K562 (cell line): Measurements from ENCODE around the gene SPTLC1. TPM values are rescaled to one million over a fixed set of nuclear protein-coding genes. Genes with fewer than 3 reads are reported as not detected.

Source experiments
- ARID2 ChIP-seq: fragments of 450-650 bp; IDR thresholded peaks from 2 replicates; pipeline ENCODE4 v1.6.1; 2017; ENCODE audit warnings: antibody characterized with exemption, mild to moderate bottlenecking
- ATF7 ChIP-seq: fragments of 450-650 bp; IDR thresholded peaks from 2 replicates; pipeline ENCODE4 v1.7.1; 2014; ENCODE audit warnings: mild to moderate bottlenecking, moderate library complexity
- E2F1 ChIP-seq: sonication (generic); formaldehyde crosslinking; IDR thresholded peaks from 2 replicates; pipeline ENCODE4 v1.8.1; 2023; ENCODE audit warnings: mild to moderate bottlenecking, missing genetic modification reagents, moderate library complexity
- EP400 ChIP-seq: fragments of 450-650 bp; IDR thresholded peaks from 2 replicates; pipeline ENCODE4 v1.6.1; 2017; ENCODE audit warnings: antibody characterized with exemption, mild to moderate bottlenecking, moderate library complexity
- ESRRA ChIP-seq: fragments of 450-650 bp; IDR thresholded peaks from 2 replicates; pipeline ENCODE4 v1.6.1; 2014; ENCODE audit warnings: low read depth, mild to moderate bottlenecking, moderate library complexity, borderline replicate concordance
- FOXP4 ChIP-seq: sonication (generic); formaldehyde crosslinking; IDR thresholded peaks from 2 replicates; pipeline ENCODE4 v1.8.0; 2022; ENCODE audit warnings: mild to moderate bottlenecking, missing genetic modification reagents, borderline replicate concordance
- GTF3C2 ChIP-seq: IDR thresholded peaks from 3 replicates; pipeline ENCODE4 v1.6.1; 2011; ENCODE audit warnings: borderline replicate concordance, mild to moderate bottlenecking, moderate library complexity; ENCODE audit not compliant: insufficient read length; ENCODE audit errors: extremely low read depth
- HSF4 ChIP-seq: fragments of 250-450 bp; sonication (Bioruptor Pico); IDR thresholded peaks from 2 replicates; pipeline ENCODE4 v2.1.2; 2022; ENCODE audit warnings: mild to moderate bottlenecking, moderate library complexity, borderline replicate concordance
- KAT2B ChIP-seq: IDR thresholded peaks from one replicate; pipeline ENCODE4 v1.6.1; 2012; ENCODE audit warnings: low read depth, mild to moderate bottlenecking, control low read depth, inconsistent platforms, low read length, moderate library complexity
- KDM5B ChIP-seq: fragments of 200-600 bp; sonication (generic); IDR thresholded peaks from 2 replicates; pipeline ENCODE4 v1.6.1; 2012; ENCODE audit warnings: low read depth, mild to moderate bottlenecking, moderate library complexity, low read length, control low read depth, inconsistent platforms; ENCODE audit not compliant: insufficient replicate concordance
- KLF6 ChIP-seq: fragments of 250-450 bp; sonication (Bioruptor Pico); IDR thresholded peaks from 2 replicates; pipeline ENCODE4 v1.4.0; 2020; ENCODE audit warnings: mild to moderate bottlenecking, moderate library complexity, borderline replicate concordance
- MBD2 ChIP-seq: sonication (generic); IDR thresholded peaks from 2 replicates; pipeline ENCODE4 v1.6.1; 2016; ENCODE audit warnings: low read depth, borderline replicate concordance
- NFE2 ChIP-seq: IDR thresholded peaks from 2 replicates; pipeline ENCODE4 v1.6.1; 2014; ENCODE audit warnings: antibody characterized with exemption, low read depth
- NR4A1 ChIP-seq, 2 experiments: fragments of 250-450 bp in 1 of 2; fragments of 450-650 bp in 1 of 2; sonication (Bioruptor Pico) in 1 of 2; IDR thresholded peaks; 2 replicates each; pipeline versions ENCODE4 v1.4.0 to v1.6.1; 2016 to 2020; ENCODE audit warnings: mild to moderate bottlenecking in 2 of 2, missing compliant biosample characterization in 1 of 2, missing genetic modification characterization in 1 of 2, moderate library complexity in 1 of 2
- PHF20 ChIP-seq: fragments of 450-650 bp; IDR thresholded peaks from 2 replicates; pipeline ENCODE4 v1.6.1; 2018; ENCODE audit not compliant: partially characterized antibody
- POU5F1 ChIP-seq: fragments of 150-350 bp; IDR thresholded peaks from 2 replicates; pipeline ENCODE4 v1.6.1; 2014; ENCODE audit warnings: borderline replicate concordance, low read length, low read depth, mild to moderate bottlenecking; ENCODE audit not compliant: partially characterized antibody
- STAT5A ChIP-seq: IDR thresholded peaks from 2 replicates; pipeline ENCODE4 v1.6.1; 2012; ENCODE audit warnings: low read length, inconsistent platforms, borderline replicate concordance
- TAF9B ChIP-seq: fragments of 450-650 bp; IDR thresholded peaks from 2 replicates; pipeline ENCODE4 v1.6.1; 2018; ENCODE audit warnings: mild to moderate bottlenecking; ENCODE audit not compliant: partially characterized antibody
- TCF15 ChIP-seq: fragments of 250-450 bp; sonication (Bioruptor Pico); IDR thresholded peaks from 2 replicates; pipeline ENCODE4 v1.8.0; 2022; ENCODE audit warnings: moderate library complexity, mild to moderate bottlenecking, inconsistent platforms
- U2AF2 ChIP-seq: fragments of 200-400 bp; formaldehyde crosslinking; optimal IDR thresholded peaks from 2 replicates; pipeline ENCODE3; 2017; ENCODE audit warnings: low read depth, mild to moderate bottlenecking, low read length
- ZNF780A ChIP-seq: fragments of 250-450 bp; sonication (Bioruptor Pico); IDR thresholded peaks from 2 replicates; pipeline ENCODE4 v1.5.0; 2021; ENCODE audit warnings: mild to moderate bottlenecking
- polyA plus RNA-seq, 8 experiments: library from polyadenylated mRNA; depleted of rRNA in 4 of 8; stranded (reverse) in 5 of 8; unstranded in 3 of 8; fragments of >200 nt; fragmentation: Nextera tagmentation in 2 of 8; fragmentation: Illumina TruSeq in 1 of 8; extraction: Ambion mirVana in 2 of 8; extraction: Trizol in 1 of 8; gene quantifications; 2 replicates each; pipeline versions ENCODE4 v1.2.1 to v1.2.3, GENCODE V29; 2011 to 2014; ENCODE audit warnings: inconsistent platforms in 1 of 8, missing spikeins in 1 of 8
- total RNA-seq, 7 experiments: library from RNA; depleted of rRNA in 6 of 7; stranded (reverse); fragments of >200 nt in 6 of 7; fragmentation: Illumina TruSeq in 2 of 7; extraction: Trizol in 2 of 7; gene quantifications; 2 replicates each; pipeline versions ENCODE4 v1.2.1 to v1.2.3, GENCODE V29; 2011 to 2021; ENCODE audit warnings: low replicate concordance in 1 of 7

SPTLC1 gene
- total and polyA plus RNA-seq, 9 of the 15 experiments (the other 6 are each of a cell fraction or from before 2014, with no cell fraction given), result 58.8 to 125 (median 84.5) TPM

- TF ChIP-seq GTF3C2 (no peak), HSF4 (CRISPR knock-in tag) (no peak), FOXP4 (CRISPR knock-in tag) (peak; percentile 67; the same call in 1 of the 2 replicates), EP400 (peak; percentile 89), ARID2 (no peak), PHF20 (peak; percentile 97), ESRRA (peak; percentile 53; the same call in 1 of the 2 replicates), NR4A1 (CRISPR knock-in tag; IDR thresholded peaks at IDR 0.05) (no peak), NR4A1 (tag; IDR thresholded peaks at IDR 0.05) (0 out of 2 replicates have a peak, but pooled peaks have one; percentile 15), E2F1 (CRISPR knock-in tag) (0 out of 2 replicates have a peak, but pooled peaks have one; percentile 35), KDM5B (peak; percentile 85), ATF7 (peak; percentile 83), U2AF2 (no peak), KAT2B (no peak), NFE2 (no peak), KLF6 (CRISPR knock-in tag) (peak; percentile 33; the same call in 1 of the 2 replicates), POU5F1 (peak; percentile 34), STAT5A (peak; percentile 70), MBD2 (peak; percentile 89), ZNF780A (CRISPR knock-in tag) (no peak), TAF9B (peak; percentile 93), TCF15 (CRISPR knock-in tag) (no peak)
Measured at GRCh38 chr9:92115071-92115858, at the start of gene SPTLC1 (continued).
